Muscle of arm (tissue), 12 donors: ENCODE data around the gene CRY2. TPM values are rescaled to one million over a fixed set of nuclear protein-coding genes. Genes with fewer than 3 reads are reported as not detected.

ENCODE experiments used
- DNase-seq: peaks from one replicate; pipeline ENCODE4 v3.0.0-alpha.2; 2013
- polyA plus RNA-seq, 12 donors: library from polyadenylated mRNA; unstranded; fragments of 120-200 nt; gene quantifications; one replicate each; pipeline ENCODE4 v1.2.1, GENCODE V29; 2013; ENCODE audit not compliant: insufficient read length in 12 of 12

Gene CRY2
- polyA plus RNA-seq, 12 donors: 22.5 to 31.2 (median 26.5) TPM; not detected in 1

- DNase-seq: no peak
These were observed 24.4 kb downstream of the CRY2 start for GRCh38 chr11:45871638-45872037.

DNA sequence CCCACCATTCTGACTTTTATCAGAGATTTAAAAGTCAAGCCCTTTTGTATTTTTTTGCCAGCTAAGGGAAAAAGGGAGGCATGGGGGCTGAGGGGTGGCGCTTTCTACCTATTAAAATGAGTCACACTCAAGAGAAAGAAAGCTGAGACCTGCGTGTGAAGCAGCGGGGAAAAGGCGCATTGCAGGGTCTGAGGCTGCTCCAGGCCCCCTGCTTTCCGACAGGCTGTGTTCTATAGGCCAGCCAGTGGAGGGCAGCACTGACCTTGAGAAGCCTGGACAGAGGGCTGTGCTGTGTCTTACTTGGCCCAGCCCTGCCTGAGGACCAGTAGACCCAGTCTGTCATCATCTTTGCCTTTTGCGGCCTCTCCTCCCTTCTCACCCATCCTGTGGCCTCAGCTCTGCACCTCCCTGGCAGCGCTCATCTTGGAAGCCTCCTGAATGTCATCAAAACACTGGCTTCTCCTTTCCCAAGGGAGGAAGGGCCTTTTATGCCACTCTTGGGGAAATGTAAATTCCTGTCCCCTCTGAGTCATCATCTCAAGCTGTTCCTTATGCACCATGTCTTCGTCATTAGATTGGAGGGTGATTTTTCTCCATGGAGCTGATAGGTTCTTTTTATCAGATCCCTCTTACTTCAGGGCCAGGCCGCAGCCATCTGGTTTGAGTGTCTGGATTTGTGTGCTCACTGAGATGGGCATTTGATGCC, 25.5 kb downstream of the CRY2 start:
- DNase-seq: no peak

- no peak for DNase-seq
These were observed 29.1 kb downstream of the CRY2 start for GRCh38 chr11:45876401-45876800.

- DNase-seq: no peak
These were observed 29.9 kb downstream of the CRY2 start for GRCh38 chr11:45877221-45877620.

GRCh38 chr11:45877845-45878244, 30.6 kb downstream of the CRY2 start:
- DNase-seq: no peak

- DNase-seq: no peak
These were observed 32.8 kb downstream of the CRY2 start for GRCh38 chr11:45879803-45880686.

DNA sequence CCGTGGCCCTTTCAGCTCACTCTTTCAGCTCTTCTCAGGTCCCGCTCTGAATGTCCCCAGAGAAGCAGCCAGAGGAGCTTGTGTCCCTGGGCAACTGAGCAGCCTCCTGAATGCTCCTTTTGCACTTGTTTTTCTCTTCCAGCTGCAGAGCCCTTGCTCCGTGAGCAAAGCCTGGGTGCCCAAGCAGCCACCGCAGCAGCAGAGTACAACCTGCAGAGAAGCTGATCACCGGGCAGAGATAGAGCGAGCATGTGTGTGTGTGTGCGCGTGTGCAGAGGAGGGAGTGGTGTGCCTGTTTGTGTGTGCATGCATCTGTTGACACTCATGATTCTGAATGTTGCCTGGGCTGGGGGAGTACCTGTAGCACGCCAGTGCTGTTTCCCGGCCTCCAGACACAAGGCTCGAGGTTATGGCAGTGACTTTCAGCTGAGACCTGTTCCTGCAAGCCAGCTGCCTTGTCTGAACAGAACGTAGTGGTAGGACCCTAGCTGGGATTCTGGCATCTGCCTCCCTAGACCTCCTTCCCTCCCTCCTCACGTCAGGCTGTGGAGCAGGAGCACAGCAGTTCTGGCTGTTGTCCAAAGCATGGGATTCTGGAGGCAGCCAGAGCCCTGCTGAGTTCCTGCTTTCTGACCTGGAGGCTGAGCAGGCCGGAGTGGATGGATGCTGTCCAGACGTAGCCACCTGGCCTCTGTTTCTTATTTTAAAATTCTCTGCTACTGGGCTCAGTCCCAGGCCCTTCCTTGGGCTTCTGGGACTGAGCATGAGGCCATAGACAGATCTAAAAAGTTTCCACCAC, 33.7 kb downstream of the CRY2 start:
- no peak for DNase-seq

DNA sequence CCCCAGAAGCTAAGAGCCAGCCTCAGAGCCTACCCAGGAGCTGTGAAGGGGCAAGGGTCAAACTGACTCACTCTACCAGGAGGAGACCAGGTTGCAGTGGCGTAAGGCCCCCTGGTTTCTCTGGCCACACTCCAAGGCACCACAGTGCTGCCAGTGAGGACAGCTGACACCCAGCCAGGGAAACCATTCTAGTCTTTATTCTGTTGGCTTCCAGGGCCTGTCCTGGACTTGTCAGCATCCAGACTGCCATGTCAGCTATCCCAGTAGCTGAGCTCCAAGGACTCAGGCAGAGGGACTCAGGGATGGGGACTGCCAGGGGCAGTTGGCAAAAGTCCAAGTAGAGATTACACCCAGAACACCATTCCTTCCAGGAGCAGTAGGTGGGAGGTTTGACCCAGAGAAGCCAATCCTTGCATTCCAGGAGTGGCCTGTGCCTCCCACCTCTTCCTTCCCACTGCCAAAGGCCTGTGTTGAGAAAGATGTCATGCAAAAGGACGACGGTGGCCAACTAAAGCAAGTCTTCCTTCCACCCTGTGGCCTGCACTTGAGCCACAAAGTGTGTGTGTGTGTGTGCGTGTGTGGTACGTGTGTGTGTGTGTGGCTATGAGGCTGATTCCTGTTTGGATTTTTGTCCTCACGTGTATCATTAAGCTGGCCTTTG, 34.6 kb downstream of the CRY2 start:
- no peak for DNase-seq

- DNase-seq: no peak
These were observed 37.4 kb downstream of the CRY2 start for GRCh38 chr11:45884596-45885185.

- DNase-seq: peak; percentile 44
These were observed 38.1 kb downstream of the CRY2 start, which contains the start of gene MAPK8IP1 for GRCh38 chr11:45885274-45885920. Gene MAPK8IP1, plus strand, starts transcription at chr11:45885651. Its CDS starts 170 bp downstream, at chr11:45885821.

- no peak for DNase-seq
These were observed 38.8 kb downstream of the CRY2 start for GRCh38 chr11:45885921-45886721.

GRCh38 chr11:45886816-45887520, 39.7 kb downstream of the CRY2 start:
- DNase-seq: no peak

DNA sequence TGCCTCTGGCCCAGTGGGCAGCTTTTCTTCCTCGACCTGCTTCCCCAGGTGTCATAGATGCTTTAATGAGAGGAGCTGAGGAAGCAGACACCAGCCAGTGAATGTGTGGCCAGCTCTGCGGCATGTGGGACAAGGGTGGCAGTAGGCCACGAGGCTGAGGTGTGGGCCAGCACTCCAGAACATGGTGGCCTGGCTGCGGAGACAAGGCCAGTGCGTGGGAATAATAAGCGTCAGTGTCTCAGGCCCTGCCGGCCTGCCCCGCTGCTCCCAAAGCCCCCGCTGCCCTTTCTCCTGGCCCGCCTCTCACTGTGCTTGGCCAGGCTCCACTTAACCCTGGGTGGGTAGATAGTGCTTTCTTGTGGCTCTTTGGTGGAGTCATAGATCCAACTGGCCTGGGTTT, 40.3 kb downstream of the CRY2 start:
- no peak for DNase-seq

DNA sequence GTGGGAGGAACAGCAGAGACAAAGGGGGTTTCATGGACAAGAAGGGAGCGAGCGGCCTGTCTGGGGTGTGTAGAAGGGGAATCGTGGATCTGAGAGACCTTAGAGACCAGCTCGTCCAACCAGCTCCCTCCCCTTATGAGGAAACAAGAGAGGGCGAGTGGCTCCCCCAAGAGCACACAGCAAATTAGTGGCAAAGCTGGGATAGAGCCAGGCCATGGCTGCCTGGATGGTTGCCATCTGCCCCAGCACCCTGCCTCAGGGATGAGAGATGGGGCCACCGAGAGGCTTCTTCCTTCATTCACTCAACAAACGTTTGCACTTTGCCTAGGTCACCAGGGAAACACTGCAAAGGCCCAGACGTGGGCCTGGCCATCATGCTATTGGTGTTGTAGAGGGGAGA, 42.3 kb downstream of the CRY2 start:
- no peak for DNase-seq

GRCh38 chr11:45889966-45890365, 42.7 kb downstream of the CRY2 start:
- DNase-seq: no peak

DNA sequence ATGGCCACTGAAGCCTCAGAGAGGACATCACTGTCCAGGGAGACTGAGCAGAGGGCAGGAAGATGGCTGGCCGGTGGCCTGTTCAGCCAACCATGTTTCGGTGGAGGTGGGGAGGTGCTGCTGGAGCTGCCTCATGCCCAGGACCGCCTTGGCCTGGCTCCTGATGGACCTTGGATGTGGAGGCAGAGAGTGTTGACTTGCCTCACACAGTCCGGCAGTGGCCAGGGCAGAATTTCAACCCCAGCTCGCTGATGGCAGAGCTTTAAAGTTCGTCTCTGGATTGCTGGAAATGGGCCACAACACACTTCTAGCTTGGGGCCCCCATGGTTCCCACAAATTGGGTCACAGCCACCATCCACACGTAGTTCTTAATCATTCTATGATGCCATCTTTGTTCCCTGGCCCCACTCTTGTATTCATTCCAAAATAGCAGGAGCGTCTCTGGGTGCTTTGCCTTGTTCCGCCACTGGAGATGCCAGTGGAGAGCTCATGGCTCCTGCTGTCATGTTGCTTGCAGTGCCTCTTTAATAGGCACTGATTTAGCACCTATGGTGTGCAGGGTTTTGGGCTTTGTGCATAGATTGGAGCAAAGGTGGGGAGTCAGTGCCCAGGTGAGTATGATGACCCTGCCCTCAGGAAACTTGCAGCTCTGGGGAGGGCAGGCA, 43.7 kb downstream of the CRY2 start:
- DNase-seq: no peak

- DNase-seq: no peak
These were observed 45.6 kb downstream of the CRY2 start for GRCh38 chr11:45892856-45893255.

- DNase-seq: no peak
These were observed 47.4 kb downstream of the CRY2 start for GRCh38 chr11:45894555-45895247.
